GM21528 (cell line): ENCODE measurements around the gene TMEM145.

Experiments used
- ATAC-seq: cut with Tn5 transposase; IDR thresholded peaks from one replicate; pipeline ENCODE4 v1.9.1; 2021; ENCODE audit warnings: mild to moderate bottlenecking, moderate library complexity; ENCODE audit not compliant: unreplicated experiment, low FRiP score

The TMEM145 gene

DNA sequence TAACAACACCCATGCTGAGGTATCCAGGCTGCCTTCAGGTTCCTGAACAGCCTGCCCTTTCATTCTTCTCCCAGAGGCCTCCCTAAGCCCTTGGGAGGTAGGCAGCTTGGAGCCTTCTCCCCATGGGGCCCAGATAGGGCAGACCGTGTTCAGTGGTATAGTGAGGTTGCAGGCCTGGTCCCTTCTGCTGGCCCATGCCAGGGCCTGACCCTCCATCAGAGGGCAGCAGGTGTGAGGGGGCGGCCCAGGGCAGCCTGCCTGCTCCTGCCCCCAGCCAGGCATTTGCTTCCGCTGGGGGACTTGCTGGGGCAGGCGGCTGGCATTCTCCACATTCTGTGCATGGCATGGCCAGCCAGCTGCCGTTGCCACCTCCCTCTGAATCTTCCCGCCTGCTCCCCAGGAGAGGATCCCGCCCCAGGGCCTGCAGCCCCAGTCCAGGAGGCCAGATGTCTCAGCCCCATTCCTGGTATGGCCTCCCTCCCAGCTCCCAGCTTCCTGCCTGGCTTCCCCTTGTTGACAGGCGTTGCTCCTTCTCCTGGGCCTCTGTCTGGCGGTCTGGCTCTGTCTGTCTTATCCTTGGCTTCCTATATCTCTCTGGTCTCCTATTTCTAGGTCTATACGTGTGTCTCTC, 35.2 kb upstream of the TMEM145 start:
- no peak for ATAC-seq

DNA sequence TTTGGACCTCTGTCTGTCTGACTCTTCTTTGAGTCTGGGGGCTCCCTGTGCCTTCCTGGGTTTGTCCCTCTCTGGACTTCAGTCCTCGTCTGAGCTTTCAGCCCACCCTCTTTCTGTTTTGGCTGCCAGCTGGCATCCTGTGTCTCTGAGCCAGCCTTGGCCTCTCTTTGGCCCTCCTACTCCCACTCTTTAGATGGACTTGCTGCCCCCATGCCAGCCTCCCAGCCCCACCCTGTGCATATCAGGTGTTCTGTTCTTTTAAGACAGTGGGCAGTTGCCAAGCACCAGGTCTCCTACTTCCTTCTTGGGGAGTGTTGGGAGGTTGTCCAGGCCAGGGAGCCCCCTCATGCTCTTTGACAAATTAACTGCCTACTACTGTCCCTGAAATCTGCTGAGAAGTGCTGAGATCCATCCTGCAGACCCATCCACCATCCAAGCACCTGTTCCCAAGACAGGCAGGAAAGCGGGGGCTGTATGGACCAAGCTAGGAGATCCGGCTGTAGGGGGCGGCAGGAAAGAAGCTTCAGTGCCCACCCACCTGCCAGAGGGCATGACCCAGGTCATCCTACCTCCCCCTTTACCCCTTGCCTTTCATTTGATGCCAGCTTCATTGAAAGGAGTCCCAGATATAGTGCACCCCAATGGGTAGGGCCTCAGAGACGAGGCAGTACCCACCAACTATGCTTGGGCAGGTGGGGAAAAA, 34.5 kb upstream of the TMEM145 start:
- no peak for ATAC-seq

DNA sequence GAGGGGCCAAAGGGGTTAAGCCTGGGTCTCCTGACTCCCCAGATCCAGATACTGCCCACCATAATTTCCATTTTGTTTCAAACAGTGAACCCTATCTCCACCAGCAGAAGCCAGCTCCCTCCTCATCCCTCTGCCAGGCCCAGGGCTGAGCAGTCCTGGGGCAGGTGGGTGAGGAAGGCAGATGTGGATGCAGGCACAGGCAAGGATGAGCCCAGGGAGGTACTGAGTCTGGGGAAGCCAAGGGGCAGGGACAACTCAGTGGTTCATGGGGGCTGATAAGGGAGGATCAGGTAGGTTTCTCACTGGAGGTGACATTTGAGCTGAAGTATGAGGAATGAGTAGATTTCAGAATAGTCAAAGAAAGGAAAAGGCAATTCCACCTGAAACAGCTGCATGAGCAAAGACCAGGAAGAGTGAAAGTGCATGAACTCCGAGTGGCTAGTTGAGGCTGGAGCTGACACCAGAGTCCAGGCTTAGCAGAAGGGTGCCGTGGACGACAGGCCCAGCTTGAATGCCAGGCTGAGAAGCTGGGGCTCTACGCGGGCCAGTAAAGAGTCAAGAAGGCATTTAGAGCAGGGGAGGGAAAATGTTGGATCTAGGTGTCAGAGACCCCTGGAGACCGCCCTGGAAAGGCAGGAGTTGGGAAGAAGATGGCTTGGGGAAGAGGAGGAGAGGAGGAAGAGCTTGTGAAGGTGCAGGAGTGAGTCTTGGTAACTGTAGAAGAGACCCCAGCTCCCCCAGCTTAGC, 33.8 kb upstream of the TMEM145 start:
- ATAC-seq: no peak

DNA sequence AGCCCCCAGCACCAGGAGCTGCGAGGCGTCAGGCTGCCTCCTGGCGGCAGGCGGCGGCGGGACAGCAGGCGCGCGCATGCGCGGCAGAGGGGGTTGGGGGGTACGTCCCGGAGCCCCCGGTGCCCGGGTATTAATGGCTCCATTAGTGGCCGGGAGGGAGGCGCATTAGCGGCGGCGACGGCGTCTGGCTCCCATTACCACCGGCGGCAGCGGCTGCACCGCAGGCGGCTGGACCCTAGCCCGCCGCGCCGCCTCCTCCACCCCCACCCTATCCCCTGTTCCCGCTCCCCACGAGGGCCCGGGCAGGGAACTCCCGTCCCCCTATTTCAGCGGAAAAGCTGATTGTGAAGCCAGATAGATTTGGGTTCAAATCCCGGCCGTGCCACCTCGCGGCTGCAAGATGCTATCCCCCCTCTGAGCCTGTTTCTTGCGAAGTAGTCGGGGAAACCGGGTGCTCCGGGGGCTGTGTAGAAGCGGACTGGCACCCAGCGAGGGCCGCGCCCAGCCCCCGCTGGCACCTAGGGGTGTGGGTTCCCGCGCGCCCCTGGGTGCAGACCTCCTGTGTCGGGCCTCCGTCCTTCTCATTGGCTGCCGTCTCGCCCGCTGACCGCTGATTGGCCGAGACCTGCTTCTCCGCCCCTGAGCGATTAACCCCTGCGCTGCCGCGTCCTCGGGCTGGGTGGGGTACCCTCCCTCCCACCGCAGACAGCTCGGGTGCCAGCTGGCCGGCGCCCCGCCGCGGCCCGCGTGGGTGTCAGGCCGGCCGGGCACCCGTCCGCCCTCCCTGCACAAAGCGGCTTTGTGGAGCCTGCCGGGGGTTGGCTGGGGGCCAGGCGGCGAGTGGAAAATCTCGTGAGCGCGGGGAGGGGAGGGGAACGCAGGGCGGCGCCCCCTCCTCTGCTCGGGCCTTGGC, 33.0 kb upstream of the TMEM145 start:
- ATAC-seq: no peak

DNA sequence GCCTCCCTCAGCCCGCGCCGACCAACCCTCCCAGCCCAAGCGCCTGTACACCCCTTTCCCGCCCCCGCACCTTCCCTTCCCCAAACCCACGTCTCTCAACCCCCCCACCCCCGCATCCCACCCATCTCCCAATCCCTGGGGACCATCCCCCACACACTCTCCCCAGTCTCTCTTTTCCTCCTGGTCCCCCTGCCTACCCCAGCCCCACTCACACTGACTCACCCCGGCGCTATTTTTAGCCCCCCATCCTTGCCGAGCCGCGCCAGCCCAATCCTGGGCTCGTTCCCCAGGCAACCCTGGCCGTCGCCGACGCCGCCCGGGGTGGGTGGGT, 32.3 kb upstream of the TMEM145 start:
- ATAC-seq: no peak

DNA sequence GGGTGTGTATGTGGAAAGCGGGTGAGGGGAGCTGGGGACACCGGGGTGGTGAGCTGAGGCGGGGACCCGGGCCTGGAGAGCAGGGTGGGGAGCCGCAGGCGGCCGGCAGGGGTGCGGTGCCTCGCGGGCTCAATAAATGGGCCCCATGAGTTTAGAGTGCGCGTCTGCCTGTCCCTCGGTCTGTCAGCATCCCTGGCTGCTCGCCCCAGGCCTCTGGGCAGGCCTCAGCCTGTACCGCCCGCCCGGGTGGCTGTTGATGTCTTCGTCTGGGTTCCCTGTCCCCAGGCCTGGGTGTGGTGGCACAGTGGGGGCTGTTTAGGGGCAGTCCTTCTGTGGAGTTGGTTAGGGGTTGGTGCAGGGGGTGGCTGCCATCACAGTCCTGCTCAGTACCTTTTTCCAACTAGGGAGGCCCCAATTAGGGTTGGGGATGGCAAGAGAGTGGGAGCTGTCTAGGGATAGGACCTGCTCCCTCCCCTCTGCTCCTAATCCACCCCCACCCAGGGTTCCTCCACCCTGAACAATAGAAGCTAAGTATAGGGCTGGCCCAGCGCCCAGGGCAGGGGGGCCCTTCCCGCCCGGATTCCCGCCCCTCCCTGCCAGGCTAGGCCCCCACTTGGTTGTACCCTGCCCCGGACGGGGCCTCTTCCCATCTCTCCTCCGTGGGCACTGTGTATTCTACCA, 31.8 kb upstream of the TMEM145 start:
- no peak for ATAC-seq

DNA sequence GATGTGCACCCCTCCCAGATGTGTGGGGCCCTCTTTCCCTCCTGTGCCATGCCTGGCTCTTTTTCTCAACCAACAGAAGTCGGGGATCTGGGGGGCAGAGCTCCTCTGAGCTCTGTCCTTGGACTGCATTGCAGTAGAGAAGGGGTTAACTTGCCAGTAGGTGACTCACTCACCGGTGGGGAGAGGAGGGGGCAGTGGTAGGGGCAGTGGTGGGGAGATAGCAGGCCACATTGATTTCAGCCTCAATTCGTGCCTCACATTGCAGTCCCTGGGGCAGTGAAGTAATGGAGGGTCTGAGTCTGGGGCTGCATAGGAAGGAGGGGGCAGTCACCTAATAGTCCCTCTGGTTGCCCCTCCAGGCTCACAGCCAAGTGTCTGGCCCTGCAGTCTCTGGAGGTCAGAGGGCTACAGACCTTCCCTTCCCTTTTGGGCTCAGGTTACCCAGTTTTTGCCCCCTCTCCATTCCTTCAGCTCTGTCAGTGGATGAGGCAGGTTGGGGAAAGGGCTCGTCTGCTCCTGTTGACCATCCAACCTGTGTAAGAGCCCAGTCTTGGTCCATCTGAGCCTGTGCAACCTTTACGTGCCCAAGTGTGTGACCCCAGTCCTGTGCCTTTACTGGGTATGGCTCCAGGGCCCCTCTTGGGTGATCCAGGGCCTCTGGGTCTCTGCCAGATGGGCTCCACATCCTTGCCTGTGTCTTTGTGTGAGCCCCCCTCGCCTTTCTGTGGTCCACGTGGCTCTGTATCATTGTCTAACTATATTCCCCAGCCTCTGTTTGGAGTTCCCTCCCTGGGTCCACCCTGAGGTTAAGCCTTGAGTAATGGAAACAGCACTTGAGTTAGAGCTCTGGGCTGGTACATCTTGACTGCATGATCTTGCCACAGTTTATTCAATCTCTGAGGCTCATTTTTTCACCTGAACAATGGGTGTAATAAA, 31.0 kb upstream of the TMEM145 start:
- ATAC-seq: no peak

DNA sequence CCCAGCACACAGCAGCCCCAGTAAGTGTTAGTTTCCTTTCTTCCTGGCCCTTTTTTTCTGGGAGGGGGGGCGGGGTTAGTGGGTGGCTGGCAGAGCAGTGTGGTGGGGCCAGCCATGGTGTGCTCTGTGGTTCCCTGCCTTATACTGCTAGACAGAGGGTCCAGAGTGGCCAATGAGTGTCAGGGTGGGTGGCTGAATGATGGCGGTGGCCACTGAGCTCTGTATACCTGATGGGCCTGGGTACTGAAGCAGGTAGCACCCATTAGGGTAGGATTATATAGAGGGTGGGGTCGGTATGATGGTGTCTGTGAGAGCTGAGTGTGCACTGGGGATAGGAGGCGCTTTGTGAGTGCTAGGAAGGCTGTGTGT, 30.3 kb upstream of the TMEM145 start:
- peak; percentile 0 for ATAC-seq

DNA sequence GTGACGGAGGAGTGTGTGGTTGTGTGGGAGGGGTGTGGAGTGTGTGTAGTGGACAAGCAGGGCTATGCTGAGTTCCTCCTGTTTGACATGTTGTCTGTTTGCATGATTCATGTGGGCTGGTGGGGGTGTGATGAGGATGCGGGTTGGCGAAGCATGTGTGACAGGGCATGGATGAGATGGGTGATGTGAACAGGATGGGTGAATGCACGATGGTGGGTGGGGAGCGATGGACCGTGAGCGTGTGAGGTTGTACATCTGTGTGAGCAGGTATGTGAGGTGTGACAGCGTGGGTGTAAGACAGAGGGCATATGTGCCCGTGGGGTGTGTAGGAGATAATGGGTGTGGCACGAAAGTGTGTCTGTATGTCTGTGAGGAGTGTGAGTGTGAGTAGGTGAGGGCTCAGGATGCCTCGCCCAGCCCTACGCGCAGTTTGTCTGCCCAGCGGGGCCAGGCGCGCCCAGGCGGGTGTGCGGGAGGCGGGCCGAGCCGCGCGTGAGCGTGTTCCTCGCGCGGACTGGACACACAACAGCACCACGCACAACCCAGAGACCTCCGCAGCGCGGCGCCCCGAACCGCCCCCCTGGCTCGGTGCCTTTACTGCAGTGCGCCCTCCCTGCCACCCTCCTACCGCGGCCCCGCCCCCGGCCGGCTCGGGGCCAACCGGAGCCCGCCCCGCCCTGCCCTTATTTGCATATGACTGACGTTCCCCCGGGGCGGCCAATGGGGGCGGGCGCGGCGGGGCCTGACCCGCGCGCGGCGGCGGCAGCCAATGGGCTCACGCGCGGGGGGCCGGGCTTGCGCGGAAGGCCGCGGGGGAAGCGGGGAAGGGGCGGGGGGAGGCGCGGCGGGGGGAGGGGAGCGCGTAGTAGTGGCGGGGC, 29.7 kb upstream of the TMEM145 start:
- peak; percentile 43 for ATAC-seq

DNA sequence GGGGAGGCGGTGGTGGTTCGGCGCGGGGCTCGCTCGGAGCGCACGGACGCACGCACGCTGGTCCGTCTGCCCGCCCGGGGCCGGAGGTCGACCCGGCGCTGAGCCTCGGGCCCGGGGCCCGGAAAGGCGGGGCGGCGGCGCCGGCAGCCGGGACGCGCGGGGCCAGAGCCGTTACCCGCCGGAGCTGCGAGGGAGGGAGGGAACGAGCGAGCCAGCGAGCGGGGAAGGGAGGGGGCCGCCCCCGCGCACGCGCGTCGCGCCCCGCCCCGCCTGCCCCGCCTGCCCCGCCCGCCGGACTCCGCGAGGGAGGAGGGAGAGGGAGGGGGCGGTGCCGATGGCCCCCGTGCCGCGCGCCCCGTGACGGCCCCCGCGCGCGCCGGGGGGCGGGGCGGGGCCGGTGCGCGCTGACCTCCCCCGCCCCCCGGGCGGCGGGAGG, 29.0 kb upstream of the TMEM145 start:
- ATAC-seq: peak; percentile 31

DNA sequence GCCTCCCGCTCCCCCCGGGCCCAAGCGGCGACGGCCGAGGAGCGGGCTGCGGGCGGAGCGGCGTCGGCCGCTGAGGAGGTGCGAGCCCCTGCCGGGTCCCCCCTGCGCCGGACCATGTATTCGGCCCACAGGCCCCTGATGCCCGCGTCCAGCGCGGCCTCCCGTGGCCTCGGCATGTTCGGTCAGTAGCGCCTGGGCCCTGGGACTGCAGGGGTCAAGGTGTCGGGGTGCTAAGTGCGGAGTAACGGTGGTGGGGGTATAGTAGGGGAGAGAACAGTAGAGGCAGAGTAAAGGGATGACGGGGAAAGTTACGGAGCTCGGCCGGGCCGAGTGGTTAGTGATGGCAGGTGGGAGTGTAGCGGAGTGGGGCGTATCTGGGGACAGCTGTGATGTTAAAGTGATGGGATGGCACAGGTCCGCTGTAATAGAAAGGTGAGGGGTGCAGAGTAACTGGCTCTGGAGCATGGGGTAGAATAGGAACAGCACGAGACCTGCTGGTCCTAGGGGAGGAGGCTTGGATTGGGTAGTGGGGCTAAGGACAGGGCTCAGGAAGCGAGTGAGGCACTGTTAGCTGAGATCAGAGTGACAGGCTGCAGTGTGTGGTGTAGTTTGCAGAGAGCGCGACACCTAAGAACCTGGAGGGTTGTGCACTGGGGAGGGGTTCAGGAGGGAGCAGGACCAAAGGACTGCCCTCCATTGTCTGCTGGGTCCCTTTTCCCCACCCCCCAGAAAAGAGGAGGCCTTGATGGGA, 28.3 kb upstream of the TMEM145 start:
- no peak for ATAC-seq

DNA sequence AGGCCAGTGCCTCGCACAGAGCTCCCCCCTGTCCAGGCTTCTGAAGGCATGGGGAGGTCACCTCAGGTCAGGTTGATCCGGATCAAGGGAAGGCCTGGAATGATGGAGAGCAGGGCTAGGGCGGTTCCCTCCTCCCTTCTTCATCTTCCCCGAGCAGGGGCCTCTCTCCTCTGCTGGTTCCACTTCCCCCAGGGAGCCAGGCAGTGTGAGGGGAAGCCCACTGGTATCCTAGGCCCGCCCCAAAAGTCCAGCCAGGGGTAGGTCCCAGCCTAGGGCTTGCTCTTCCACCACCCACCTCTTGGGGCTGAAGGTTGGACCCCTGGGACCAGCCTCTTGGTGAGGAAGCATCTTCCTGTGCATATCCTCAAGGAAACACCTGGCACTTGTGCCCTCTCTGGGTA, 27.6 kb upstream of the TMEM145 start:
- no peak for ATAC-seq

DNA sequence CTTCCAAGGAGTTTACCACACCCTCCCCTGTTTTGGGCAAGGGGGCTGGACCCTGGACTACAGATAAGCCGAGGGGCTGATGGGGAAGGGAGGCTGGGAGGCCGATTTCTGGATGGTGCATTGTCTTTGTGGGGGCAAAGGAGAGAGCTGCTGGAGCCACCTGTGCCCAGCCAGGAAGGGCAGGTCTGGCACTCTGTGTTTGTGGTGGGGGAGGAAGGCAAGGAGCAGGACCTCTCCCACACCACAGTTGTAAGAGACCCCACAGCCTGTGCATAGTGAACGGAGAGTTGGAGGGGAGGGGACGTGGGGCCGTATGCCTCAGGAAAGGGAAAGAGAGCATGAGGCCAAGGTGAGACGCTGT, 27.1 kb upstream of the TMEM145 start:
- no peak for ATAC-seq

DNA sequence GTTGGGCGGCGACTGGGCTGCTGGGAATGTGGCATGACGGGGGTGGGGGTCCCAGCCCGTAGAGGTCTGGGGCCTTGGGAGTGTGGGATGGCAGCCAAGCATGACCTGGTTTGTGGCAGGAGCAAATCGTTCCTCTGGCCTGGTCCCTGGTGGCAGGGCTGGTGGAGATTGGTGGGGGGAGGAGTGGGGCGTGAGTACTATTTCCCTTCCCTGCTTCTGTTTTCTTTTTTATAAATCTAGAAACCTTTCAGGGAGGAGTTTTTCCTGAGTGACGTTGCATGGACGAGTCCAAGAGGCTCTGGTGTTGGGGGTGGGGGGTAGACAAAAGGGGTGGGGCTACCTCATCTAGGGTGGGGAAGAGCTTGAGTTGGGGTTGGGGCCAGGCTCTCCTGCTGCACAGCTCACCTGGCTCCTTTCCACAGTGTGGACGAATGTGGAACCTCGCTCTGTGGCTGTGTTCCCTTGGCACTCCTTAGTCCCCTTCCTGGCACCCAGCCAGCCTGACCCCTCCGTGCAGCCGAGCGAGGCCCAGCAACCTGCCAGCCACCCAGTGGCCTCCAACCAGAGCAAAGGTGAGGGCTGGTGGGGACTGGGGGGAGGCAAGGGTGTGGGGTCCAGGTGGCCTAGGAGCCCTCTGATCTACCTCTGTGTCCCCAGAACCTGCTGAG, 26.6 kb upstream of the TMEM145 start:
- ATAC-seq: no peak

DNA sequence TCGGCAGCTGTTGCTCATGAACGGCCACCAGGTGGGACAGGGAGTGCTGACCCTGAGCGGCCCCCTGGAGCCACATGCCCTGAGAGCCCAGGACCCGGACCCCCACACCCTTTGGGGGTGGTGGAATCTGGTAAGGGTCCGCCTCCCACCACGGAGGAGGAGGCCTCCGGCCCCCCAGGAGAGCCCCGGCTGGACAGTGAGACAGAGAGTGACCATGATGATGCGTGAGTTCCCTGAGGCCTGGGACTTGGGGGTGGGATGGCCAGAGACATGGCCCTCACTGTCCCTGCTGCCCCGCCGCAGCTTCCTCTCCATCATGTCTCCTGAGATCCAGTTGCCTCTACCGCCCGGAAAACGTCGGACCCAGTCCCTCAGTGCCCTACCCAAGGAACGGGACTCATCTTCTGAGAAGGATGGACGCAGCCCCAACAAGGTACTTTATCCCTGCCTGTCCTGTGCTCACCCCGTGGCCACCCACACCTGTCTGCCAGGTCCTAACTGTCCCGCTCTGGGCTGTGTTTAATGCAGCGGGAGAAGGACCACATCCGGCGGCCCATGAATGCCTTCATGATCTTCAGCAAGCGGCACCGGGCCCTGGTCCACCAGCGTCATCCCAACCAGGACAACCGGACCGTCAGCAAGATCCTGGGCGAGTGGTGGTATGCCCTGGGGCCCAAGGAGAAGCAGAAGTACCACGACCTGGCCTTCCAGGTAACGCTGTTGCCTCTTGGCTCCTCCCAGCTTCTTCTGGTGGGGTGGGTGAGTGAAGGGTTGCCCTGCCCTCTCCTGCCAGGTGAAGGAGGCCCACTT, 25.9 kb upstream of the TMEM145 start:
- no peak for ATAC-seq

DNA sequence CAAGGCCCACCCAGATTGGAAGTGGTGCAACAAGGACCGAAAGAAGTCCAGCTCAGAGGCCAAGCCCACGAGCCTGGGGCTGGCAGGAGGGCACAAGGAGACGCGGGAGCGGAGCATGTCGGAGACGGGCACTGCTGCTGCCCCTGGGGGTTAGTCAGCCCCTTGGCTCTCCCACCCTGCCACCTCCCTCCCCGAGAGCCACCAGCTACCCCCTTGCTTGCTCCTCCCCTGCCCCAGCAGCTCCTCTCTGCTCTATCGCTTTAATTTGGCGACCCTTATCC, 25.3 kb upstream of the TMEM145 start:
- ATAC-seq: no peak

DNA sequence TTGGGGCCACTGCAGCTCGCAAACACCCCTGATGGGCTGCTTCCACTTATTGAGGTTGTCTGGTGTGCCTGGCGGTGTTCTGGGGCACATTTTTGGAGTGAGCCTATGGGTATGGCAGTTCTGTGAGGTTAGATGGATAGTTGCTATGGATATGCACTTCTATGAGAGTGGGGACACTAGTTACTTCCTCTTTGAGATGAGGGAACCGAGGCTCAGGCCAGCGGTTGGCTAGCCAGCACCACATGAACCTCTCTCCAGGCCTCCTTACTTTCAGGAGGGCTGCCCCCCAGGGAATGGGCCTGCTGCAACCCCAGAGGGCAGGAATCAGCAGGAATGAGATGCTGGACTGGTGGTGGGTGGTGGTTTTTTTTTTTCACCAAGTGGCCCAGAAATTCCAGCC, 24.7 kb upstream of the TMEM145 start:
- ATAC-seq: no peak
